ENCODE data around the gene ZNF668. TPM values are rescaled to one million over a fixed set of nuclear protein-coding genes. Genes with fewer than 3 reads are reported as not detected.

The ZNF668 gene
- total and polyA plus RNA-seq, 2 of the 13 experiments (the other 11 are each of a cell fraction or from before 2014, with no cell fraction given): 3.8 to 9.8 TPM

GRCh38 chr16:31073970-31074813 lies at the start of gene ZNF668, which contains the start of gene ZNF646 (continued):
- peak; percentile 93 for TF ChIP-seq RARG (CRISPR knock-in tag; IDR thresholded peaks at IDR 0.05; ENCODE audit: low read depth)
- TF ChIP-seq ZNF34 (CRISPR knock-in tag; IDR thresholded peaks at IDR 0.05; ENCODE audit: borderline replicate concordance): 0 out of 2 replicates have a peak, but pooled peaks have one; percentile 95
- TF ChIP-seq ZNF501 (CRISPR knock-in tag; IDR thresholded peaks at IDR 0.05): peak; percentile 92; the same call in 1 of the 2 replicates
- no peak for TF ChIP-seq ATRX (CRISPR knock-in tag; IDR thresholded peaks at IDR 0.05; ENCODE audit: borderline replicate concordance)
- TF ChIP-seq ZSCAN22 (CRISPR knock-in tag; IDR thresholded peaks at IDR 0.05): no peak
- no peak for TF ChIP-seq ZIK1 (CRISPR knock-in tag; IDR thresholded peaks at IDR 0.05; ENCODE audit: borderline replicate concordance, low read depth)
- TF ChIP-seq THAP9 (CRISPR knock-in tag; IDR thresholded peaks at IDR 0.05; ENCODE audit: borderline replicate concordance): peak; percentile 91; the same call in 1 of the 2 replicates
- peak; percentile 84 to 90 for TF ChIP-seq POLR2A (IDR thresholded peaks at IDR 0.05; ENCODE audit: insufficient read depth in 1 of 2, low read depth in 2 of 2, low read length in 2 of 2)
- 0 out of 2 replicates have a peak, but pooled peaks have one; percentile 73 for TF ChIP-seq HMGXB3 (CRISPR knock-in tag; IDR thresholded peaks at IDR 0.05; ENCODE audit: borderline replicate concordance)
- TF ChIP-seq HNRNPUL1 (IDR thresholded peaks at IDR 0.05; ENCODE audit: low read depth, low read length): no peak
- TF ChIP-seq FLYWCH1 (CRISPR knock-in tag; IDR thresholded peaks at IDR 0.05): no peak
- TF ChIP-seq POLR2G (IDR thresholded peaks at IDR 0.05; ENCODE audit: low read depth, low read length): peak; percentile 94
- TF ChIP-seq ZBTB14 (CRISPR knock-in tag; IDR thresholded peaks at IDR 0.05): peak; percentile 56
- no peak for TF ChIP-seq CHD2 (IDR thresholded peaks at IDR 0.05; ENCODE audit: low read depth, low read length)
- no peak for TF ChIP-seq RELA (CRISPR knock-in tag; IDR thresholded peaks at IDR 0.05)
- TF ChIP-seq GMEB2 (CRISPR knock-in tag; IDR thresholded peaks at IDR 0.05; ENCODE audit: low read depth): peak; percentile 97
- peak; percentile 65; the same call in 1 of the 2 replicates for TF ChIP-seq ZNF264 (CRISPR knock-in tag; IDR thresholded peaks at IDR 0.05)
- TF ChIP-seq KDM5B (CRISPR knock-in tag; IDR thresholded peaks at IDR 0.05; ENCODE audit: borderline replicate concordance): peak; percentile 68; the same call in 1 of the 2 replicates
- peak; percentile 98 for TF ChIP-seq HOXA3 (CRISPR knock-in tag; IDR thresholded peaks at IDR 0.05)

Data from HepG2 (cell line).